Panc1 (cell line): ENCODE data around the gene DPYSL3. TPM values are rescaled to one million over a fixed set of nuclear protein-coding genes. Genes with fewer than 3 reads are reported as not detected.

Source experiments
- ATAC-seq: fragments of 200-7000 bp; cut with Tn5 transposase; 2 replicates; pipeline ENCODE4 v1.9.1; 2020; ENCODE audit warnings: mild to moderate bottlenecking, moderate library complexity
- BruUV-seq: library from RNA; stranded (reverse); fragments of 400-500 nt; replicated peaks from 2 replicates; lab custom pipeline; 2021; lab: Mats Ljungman, UMichigan
- CTCF ChIA-PET: fragments of 300-600 bp; sonication (Branson Sonifier 250); formaldehyde crosslinking; loops from one replicate; lab custom pipeline; 2022; ENCODE audit warnings: antibody characterized with exemption; lab: Charles Lee
- POLR2A ChIA-PET: fragments of 300-600 bp; sonication (Branson Sonifier 250); formaldehyde crosslinking; loops from one replicate; lab custom pipeline; 2022; ENCODE audit warnings: antibody characterized with exemption; lab: Charles Lee
- DNase-seq: peaks from one replicate; pipeline ENCODE4 v3.0.0-alpha.2; 2010; ENCODE audit warnings: low read depth, low spot score
- H3K27ac ChIP-seq: 2 replicates; pipeline ENCODE4 v1.5.1; 2011; ENCODE audit warnings: mild to moderate bottlenecking, low read length, inconsistent platforms
- H3K27me3 ChIP-seq: fragments of 200-500 bp; sonication (Bioruptor generic); 2 replicates; pipeline ENCODE4 v1.6.0; 2014; ENCODE audit warnings: low read length, inconsistent platforms; ENCODE audit not compliant: control insufficient read depth, insufficient read depth
- H3K36me3 ChIP-seq: fragments of 200-500 bp; sonication (Bioruptor generic); 2 replicates; pipeline ENCODE4 v1.5.1; 2014; ENCODE audit warnings: inconsistent platforms, mild to moderate bottlenecking, low read length, moderate library complexity; ENCODE audit not compliant: control insufficient read depth, insufficient read depth
- H3K4me1 ChIP-seq: 2 replicates; pipeline ENCODE4 v1.5.1; 2011; ENCODE audit warnings: inconsistent platforms, mild to moderate bottlenecking, low read length, moderate library complexity; ENCODE audit not compliant: control insufficient read depth, insufficient read depth
- H3K4me3 ChIP-seq, 2 experiments: 2 replicates each; pipeline ENCODE4 v1.5.1; 2011 to 2012; ENCODE audit warnings: low read depth in 2 of 2, low read length in 2 of 2, mild to moderate bottlenecking in 2 of 2, inconsistent platforms in 1 of 2, moderate library complexity in 1 of 2
- H3K9me3 ChIP-seq: fragments of 200-500 bp; sonication (Bioruptor generic); 2 replicates; pipeline ENCODE4 v1.5.1; 2014; ENCODE audit warnings: low read depth, mild to moderate bottlenecking, inconsistent platforms, low read length, moderate library complexity; ENCODE audit not compliant: control insufficient read depth, insufficient read depth
- CTCF ChIP-seq: fragments of 450-650 bp; IDR thresholded peaks from 2 replicates; pipeline ENCODE4 v1.5.1; 2017; ENCODE audit warnings: mild to moderate bottlenecking
- POLR2AphosphoS5 ChIP-seq: IDR thresholded peaks from 2 replicates; pipeline ENCODE4 v1.6.1; 2012; ENCODE audit warnings: mild to moderate bottlenecking, low read depth, low read length, moderate library complexity
- SIN3A ChIP-seq: IDR thresholded peaks from 2 replicates; pipeline ENCODE4 v1.6.1; 2012; ENCODE audit warnings: low read depth, mild to moderate bottlenecking, low read length, moderate library complexity, borderline replicate concordance; ENCODE audit not compliant: insufficient read depth
- TCF7L2 ChIP-seq: IDR thresholded peaks from 2 replicates; pipeline ENCODE4 v1.6.1; 2011; ENCODE audit warnings: mild to moderate bottlenecking, low read depth, low read length, inconsistent platforms
- in situ Hi-C: cut with HindIII; loops from 2 replicates; pipeline ENCODE4 v1.10.0; 2016; ENCODE audit warnings: low sequenced_read_pairs, low pct_unique_long_range_greater_than_20kb
- intact Hi-C: fragments of 100-400 bp; cut with micrococcal nuclease; formaldehyde crosslinking; loops from one replicate; pipeline ENCODE4 v1.10.0; 2022; ENCODE audit not compliant: unreplicated experiment
- total RNA-seq: library from RNA; stranded (reverse); gene quantifications from one replicate; pipeline ENCODE4 v1.2.1, GENCODE V29; 2021; ENCODE audit not compliant: unreplicated experiment
- TF ChIP-seq, protein P1 (sequence below), 2 experiments: IDR thresholded peaks; 2 replicates each; pipeline ENCODE4 v1.6.1; 2011 to 2012; ENCODE audit warnings: low read depth in 2 of 2, control low read depth in 1 of 2, low read length in 1 of 2, mild to moderate bottlenecking in 1 of 2, moderate library complexity in 1 of 2; ENCODE audit not compliant: insufficient read depth in 1 of 2

DPYSL3 gene
- total RNA-seq, 1 experiment from 2014 or later, result 1.1 TPM

DNA sequence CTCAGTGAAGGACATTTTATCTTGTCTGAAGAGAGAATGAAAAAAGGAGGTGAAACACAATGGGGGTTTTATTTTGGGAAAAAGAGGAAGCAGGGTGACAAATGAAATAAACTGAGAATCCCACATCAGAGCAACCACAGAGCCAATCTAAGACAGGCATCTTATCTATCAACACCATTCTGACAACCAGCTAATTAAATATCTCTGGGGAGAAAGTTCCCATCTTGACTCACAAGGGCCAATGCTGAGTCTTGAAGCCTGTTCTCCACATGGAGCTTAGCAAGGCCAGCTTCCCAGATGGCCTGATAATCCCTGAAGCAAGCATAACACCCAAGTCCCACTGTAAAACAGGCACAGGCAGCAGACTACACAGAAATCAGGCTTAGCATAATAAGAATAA, 30.4 kb downstream of the DPYSL3 start:
- CTCF ChIA-PET, result no interaction called here
- intact Hi-C loops, result no loop called here
- in situ Hi-C loops, result no loop called here
- H3K4me1 ChIP-seq, result no peaks in the 10 kb centered on the region
- H3K27ac ChIP-seq, result no peak overlapping the region
- DNase-seq (no peak), ATAC-seq (no peak)
- H3K9me3 ChIP-seq, result no peaks in the 10 kb centered on the region
- no peaks in the 10 kb centered on the region for H3K27me3 ChIP-seq
- POLR2A ChIA-PET, result no interaction called here
- H3K4me3 ChIP-seq, result no peak overlapping the region
- TF ChIP-seq CTCF (no peak), POLR2AphosphoS5 (no peak), SIN3A (no peak), TCF7L2 (no peak)
- TF ChIP-seq, protein P1, sequence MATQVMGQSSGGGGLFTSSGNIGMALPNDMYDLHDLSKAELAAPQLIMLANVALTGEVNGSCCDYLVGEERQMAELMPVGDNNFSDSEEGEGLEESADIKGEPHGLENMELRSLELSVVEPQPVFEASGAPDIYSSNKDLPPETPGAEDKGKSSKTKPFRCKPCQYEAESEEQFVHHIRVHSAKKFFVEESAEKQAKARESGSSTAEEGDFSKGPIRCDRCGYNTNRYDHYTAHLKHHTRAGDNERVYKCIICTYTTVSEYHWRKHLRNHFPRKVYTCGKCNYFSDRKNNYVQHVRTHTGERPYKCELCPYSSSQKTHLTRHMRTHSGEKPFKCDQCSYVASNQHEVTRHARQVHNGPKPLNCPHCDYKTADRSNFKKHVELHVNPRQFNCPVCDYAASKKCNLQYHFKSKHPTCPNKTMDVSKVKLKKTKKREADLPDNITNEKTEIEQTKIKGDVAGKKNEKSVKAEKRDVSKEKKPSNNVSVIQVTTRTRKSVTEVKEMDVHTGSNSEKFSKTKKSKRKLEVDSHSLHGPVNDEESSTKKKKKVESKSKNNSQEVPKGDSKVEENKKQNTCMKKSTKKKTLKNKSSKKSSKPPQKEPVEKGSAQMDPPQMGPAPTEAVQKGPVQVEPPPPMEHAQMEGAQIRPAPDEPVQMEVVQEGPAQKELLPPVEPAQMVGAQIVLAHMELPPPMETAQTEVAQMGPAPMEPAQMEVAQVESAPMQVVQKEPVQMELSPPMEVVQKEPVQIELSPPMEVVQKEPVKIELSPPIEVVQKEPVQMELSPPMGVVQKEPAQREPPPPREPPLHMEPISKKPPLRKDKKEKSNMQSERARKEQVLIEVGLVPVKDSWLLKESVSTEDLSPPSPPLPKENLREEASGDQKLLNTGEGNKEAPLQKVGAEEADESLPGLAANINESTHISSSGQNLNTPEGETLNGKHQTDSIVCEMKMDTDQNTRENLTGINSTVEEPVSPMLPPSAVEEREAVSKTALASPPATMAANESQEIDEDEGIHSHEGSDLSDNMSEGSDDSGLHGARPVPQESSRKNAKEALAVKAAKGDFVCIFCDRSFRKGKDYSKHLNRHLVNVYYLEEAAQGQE (IDR thresholded peaks at IDR 0.05; ENCODE audit: insufficient read depth in 1 of 2, low read depth in 2 of 2, low read length in 1 of 2), result no peak
- H3K36me3 ChIP-seq, result no peaks in the 10 kb centered on the region
- BruUV-seq, result no TSS peak

GRCh38 chr5:147474140-147474539, 35.7 kb downstream of the DPYSL3 start:
- Histone ChIP-seq H3K4me3 (no peak overlapping the region), H3K4me1 (no peaks in the 10 kb centered on the region), H3K27ac (no peak overlapping the region), H3K9me3 (no peaks in the 10 kb centered on the region), H3K27me3 (no peaks in the 10 kb centered on the region), H3K36me3 (no peaks in the 10 kb centered on the region)
- intact Hi-C loops, result no loop called here
- BruUV-seq, result no TSS peak
- CTCF ChIA-PET, result interaction anchor here (0.6 kb wide), 1 partner anchor 104 kb away, joined by 3 read pairs; no protein-coding TSS in a partner anchor
- TF ChIP-seq, protein P1 (IDR thresholded peaks at IDR 0.05; ENCODE audit: insufficient read depth in 1 of 2, low read depth in 2 of 2, low read length in 1 of 2), result no peak
- TF ChIP-seq TCF7L2 (no peak), POLR2AphosphoS5 (no peak), SIN3A (no peak), CTCF (no peak)
- in situ Hi-C loops, result no loop called here
- POLR2A ChIA-PET, result no interaction called here
- ATAC-seq (no peak), DNase-seq (no peak)
